Mesendoderm (in vitro differentiated cells): ENCODE data around the gene ADAM8.

Experiments used
- DNase-seq: peaks from one replicate; pipeline ENCODE4 v3.0.0; 2013
- H2AK5ac ChIP-seq: 2 replicates; pipeline ENCODE4 v1.6.1; 2013; ENCODE audit warnings: low read length, inconsistent platforms
- H2BK120ac ChIP-seq: 2 replicates; pipeline ENCODE4 v1.6.1; 2013; ENCODE audit warnings: low read depth, mild to moderate bottlenecking, low read length, moderate library complexity, mixed read lengths
- H2BK15ac ChIP-seq: replicated peaks from 2 replicates; pipeline ENCODE4 v1.6.1; 2013; ENCODE audit warnings: low read depth, mild to moderate bottlenecking, moderate library complexity
- H2BK5ac ChIP-seq: 2 replicates; pipeline ENCODE4 v1.6.1; 2013; ENCODE audit warnings: low read length, inconsistent platforms
- H3K18ac ChIP-seq: 2 replicates; pipeline ENCODE4 v1.6.1; 2013; ENCODE audit warnings: mild to moderate bottlenecking, low read length, mixed read lengths
- H3K23ac ChIP-seq: one replicate; pipeline ENCODE4 v1.6.1; 2013; ENCODE audit warnings: low read length
- H3K27ac ChIP-seq: 2 replicates; pipeline ENCODE4 v1.5.1; 2013; ENCODE audit warnings: low read depth, mild to moderate bottlenecking, inconsistent platforms, low read length, moderate library complexity
- H3K27me3 ChIP-seq: 2 replicates; pipeline ENCODE4 v1.6.1; 2013; ENCODE audit warnings: low read length, control low read depth, mild to moderate bottlenecking, inconsistent platforms; ENCODE audit not compliant: insufficient read depth, poor library complexity
- H3K36me3 ChIP-seq: 2 replicates; pipeline ENCODE4 v1.6.1; 2013; ENCODE audit warnings: low read length, inconsistent platforms; ENCODE audit not compliant: control insufficient read depth, insufficient read depth
- H3K4ac ChIP-seq: one replicate; pipeline ENCODE4 v1.6.1; 2013; ENCODE audit warnings: low read depth, mild to moderate bottlenecking, low read length, moderate library complexity
- H3K4me1 ChIP-seq: 2 replicates; pipeline ENCODE4 v1.6.1; 2013; ENCODE audit warnings: low read depth, low read length, inconsistent platforms; ENCODE audit not compliant: control insufficient read depth
- H3K4me2 ChIP-seq: 2 replicates; pipeline ENCODE4 v1.6.1; 2013; ENCODE audit warnings: low read length
- H3K4me3 ChIP-seq: 2 replicates; pipeline ENCODE4 v1.5.1; 2013; ENCODE audit warnings: mild to moderate bottlenecking, low read length
- H3K56ac ChIP-seq: one replicate; pipeline ENCODE4 v1.6.1; 2013; ENCODE audit warnings: low read length
- H3K79me1 ChIP-seq: 2 replicates; pipeline ENCODE4 v1.6.1; 2013; ENCODE audit warnings: low read length, inconsistent platforms
- H3K79me2 ChIP-seq: 2 replicates; pipeline ENCODE4 v1.6.1; 2013; ENCODE audit warnings: mild to moderate bottlenecking, low read length; ENCODE audit not compliant: control insufficient read depth, insufficient read depth
- H3K9ac ChIP-seq: 2 replicates; pipeline ENCODE4 v1.6.1; 2013; ENCODE audit warnings: low read length, inconsistent platforms
- H4K5ac ChIP-seq: one replicate; pipeline ENCODE4 v1.6.1; 2013; ENCODE audit warnings: low read length
- H4K8ac ChIP-seq: one replicate; pipeline ENCODE4 v1.6.1; 2013; ENCODE audit warnings: low read depth, mild to moderate bottlenecking, control low read depth, low read length, moderate library complexity
- WGBS: extraction: QIAGEN DNeasy Blood & Tissue Kit; methylation state at CpG from one replicate; pipeline ENCODE4 v1.1.7; 2013; ENCODE audit warnings: low lambda C conversion rate, missing lambda C conversion rate; ENCODE audit not compliant: insufficient coverage; ENCODE audit errors: extremely low coverage; 5-methylcytosine and 5-hydroxymethylcytosine counted together

The ADAM8 gene

DNA sequence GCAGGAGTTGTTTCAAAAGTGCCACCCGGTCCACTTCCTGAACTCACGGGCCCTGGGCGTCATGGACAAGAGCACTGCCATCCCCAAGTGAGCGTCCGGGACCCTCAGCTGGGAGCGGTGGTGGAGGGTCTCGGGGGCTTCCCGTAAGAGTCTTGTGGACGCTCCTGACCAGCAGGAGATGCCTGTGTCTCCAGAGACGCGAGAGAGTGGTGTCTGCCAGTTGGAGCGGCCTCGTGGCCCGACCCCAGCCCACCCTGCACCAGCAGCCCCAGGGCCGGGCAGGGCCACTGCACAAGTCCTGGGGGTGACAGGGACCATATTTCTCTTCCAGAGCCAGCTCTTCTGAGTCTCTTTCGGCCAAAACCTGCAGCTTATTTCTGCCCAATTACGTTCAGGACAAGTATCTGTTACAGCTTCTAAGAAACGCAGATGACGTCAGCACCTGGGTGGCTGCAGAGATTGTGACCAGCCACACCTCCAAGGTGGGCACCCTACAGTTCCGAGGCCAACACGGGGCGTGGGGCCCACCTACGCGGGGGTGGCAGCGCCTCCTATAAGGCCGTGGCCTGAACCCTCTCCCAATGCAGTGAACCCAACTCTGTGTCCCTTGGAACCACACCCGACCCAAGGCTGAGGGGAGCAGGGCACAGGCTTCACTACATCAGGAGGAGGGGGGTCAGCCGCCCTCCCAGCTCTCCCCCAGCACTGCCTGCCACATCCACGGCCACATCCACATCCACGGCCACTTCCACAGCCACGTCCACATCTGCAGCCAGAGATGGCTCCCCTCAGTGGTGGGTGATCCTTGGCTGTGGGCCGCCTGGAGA is 62.8 kb downstream of the ADAM8 start:
- Histone ChIP-seq H3K79me2 (no peaks in the 10 kb centered on the region), H3K27ac (no peak overlapping the region), H2BK120ac (no peak overlapping the region), H3K56ac (no peak overlapping the region), H3K36me3 (no peaks in the 10 kb centered on the region), H3K4me2 (no peak overlapping the region), H2AK5ac (no peak overlapping the region), H3K9ac (no peak overlapping the region), H3K18ac (no peak overlapping the region), H4K5ac (no peak overlapping the region), H2BK15ac (no peak overlapping the region), H4K8ac (no peak overlapping the region), H2BK5ac (no peak overlapping the region), H3K23ac (no peak overlapping the region), H3K4ac (no peak overlapping the region), H3K4me3 (no peak overlapping the region), H3K4me1 (no peaks in the 10 kb centered on the region), H3K27me3 (no peaks in the 10 kb centered on the region), H3K79me1 (no peaks in the 10 kb centered on the region)
- no CpG with 5 or more reads among the region's 32 CpGs for WGBS
- DNase-seq = no peak

DNA sequence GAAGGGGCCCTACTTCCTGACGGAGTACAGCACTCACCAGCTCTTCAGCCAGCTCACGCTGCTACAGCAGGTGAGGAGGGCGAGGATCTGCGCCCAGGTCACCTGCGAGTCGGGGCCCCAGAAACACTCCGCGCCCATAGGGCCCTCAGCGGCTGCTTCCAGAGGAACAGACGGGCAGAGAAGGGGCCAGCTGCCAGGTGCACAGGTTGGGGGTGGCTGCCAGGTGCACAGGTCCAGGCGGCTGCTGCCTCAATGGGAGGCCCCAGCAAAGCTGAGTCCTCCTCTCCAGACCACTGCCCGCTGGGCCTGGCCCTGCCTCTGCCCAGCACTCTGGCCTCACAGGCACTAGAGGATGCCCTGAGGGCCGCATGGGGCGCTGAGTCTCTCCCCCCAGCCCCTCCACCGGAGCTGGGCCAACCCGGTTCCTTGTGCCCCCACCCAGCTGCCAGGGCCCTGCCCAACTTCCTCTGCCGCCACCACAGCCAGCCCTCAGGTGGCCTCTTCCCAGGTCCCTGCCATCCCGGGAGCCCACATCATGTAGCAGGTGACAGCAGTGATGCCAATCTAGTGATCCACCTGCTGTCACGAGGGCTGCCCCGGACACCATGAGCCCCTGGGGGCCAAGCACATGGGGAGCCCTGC is 63.7 kb downstream of the ADAM8 start:
- Histone ChIP-seq H3K27me3 (no peaks in the 10 kb centered on the region), H2BK120ac (no peak overlapping the region), H3K18ac (no peak overlapping the region), H3K23ac (no peak overlapping the region), H4K8ac (no peak overlapping the region), H3K4me2 (no peak overlapping the region), H3K79me1 (no peaks in the 10 kb centered on the region), H3K4me3 (no peak overlapping the region), H2BK5ac (no peak overlapping the region), H2AK5ac (no peak overlapping the region), H3K36me3 (no peaks in the 10 kb centered on the region), H4K5ac (no peak overlapping the region), H2BK15ac (no peak overlapping the region), H3K27ac (no peak overlapping the region), H3K4me1 (no peaks in the 10 kb centered on the region), H3K4ac (no peak overlapping the region), H3K79me2 (no peaks in the 10 kb centered on the region), H3K9ac (no peak overlapping the region), H3K56ac (no peak overlapping the region)
- DNase-seq = no peak
- no CpG with 5 or more reads among the region's 20 CpGs for WGBS
